ENCODE data around the gene TES.
A peak's percentile ranks its signal among the peaks of the same experiment; 100 is the strongest.
"Not testable (repeated sequence)": the region's sequence is repeated elsewhere in the genome, so short reads cannot be mapped to it uniquely, and the experiment has no call there.

TES gene

DNA sequence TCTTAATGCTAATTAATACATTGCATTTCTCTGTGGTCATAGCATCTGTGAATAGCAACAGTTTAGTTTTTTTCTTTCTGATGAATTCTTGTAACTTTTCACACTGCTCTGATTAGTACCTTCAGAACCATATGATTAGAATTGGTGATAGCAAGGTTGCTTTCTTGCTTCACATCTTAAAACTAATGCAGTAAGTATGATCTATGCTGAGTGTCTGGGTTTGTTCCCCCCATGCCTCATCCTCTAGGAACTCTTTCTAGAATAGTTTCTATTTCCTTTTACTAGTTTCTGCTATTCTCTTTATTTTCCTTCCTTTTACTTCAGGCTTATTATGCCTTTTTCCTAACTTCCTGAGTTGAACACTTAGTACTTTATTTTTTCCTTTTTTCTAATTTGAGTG, 32.4 kb downstream of the TES start:
- DNase-seq (ENCODE audit: low read depth in 2 of 2): no peak

DNA sequence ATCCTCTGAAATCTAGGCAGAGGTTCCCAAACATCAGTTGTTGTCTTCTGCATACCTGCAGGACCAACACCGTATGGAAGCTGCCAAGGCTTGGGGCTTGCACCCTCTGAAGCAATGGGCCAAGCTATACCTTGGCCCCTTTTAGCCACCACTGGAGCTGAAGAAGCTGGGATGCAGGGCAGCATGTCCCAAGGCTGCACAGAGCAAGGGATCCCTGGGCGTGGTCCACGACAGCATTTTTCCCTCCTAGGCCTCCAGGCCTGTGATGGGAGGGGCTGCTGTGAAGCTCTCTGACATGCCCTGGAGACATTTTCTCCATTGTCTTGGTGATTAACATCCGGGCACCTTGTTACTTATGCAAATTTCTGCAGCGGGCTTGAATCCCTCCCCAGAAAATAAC, 34.5 kb downstream of the TES start:
- DNase-seq (ENCODE audit: low read depth in 2 of 2): not testable (repeated sequence)

DNA sequence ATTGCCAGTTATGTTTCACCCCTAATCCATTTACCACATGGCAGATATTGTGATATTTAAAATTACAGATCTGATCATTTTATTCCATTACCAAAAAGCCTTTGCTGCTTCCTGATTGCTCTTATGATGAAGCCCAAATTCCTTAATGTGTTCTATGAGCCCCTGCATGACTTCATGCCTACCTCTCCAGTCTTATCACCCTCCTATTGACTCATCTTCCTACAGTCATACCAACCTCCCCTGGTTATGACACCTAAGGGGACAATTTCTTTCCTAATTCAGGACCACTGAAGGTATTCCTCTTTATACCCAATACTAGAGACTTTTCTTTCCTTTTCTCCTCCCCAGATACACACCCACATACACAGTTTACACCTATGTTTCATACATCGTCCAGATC, 36.0 kb downstream of the TES start:
- DNase-seq (ENCODE audit: low read depth in 2 of 2): no peak

DNA sequence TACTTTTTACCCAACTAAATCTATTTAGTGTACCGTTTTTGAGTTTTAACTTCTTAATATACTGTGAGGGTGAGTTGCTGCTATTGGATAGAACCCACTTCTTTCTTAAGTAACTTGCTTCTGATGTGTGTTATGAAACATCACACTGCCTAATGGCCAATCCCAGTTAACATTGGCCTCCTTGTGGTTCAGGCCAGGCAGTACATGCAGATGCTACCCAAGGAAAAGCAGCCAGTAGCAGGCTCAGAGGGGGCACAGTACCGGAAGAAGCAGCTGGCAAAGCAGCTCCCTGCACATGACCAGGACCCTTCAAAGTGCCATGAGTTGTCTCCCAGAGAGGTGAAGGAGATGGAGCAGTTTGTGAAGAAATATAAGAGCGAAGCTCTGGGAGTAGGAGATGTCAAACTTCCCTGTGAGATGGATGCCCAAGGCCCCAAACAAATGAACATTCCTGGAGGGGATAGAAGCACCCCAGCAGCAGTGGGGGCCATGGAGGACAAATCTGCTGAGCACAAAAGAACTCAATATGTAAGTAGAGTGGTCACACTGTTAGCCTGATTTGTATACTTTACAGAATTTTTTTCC, 39.7 kb downstream of the TES start:
- DNase-seq (ENCODE audit: low read depth in 2 of 2): no peak

DNA sequence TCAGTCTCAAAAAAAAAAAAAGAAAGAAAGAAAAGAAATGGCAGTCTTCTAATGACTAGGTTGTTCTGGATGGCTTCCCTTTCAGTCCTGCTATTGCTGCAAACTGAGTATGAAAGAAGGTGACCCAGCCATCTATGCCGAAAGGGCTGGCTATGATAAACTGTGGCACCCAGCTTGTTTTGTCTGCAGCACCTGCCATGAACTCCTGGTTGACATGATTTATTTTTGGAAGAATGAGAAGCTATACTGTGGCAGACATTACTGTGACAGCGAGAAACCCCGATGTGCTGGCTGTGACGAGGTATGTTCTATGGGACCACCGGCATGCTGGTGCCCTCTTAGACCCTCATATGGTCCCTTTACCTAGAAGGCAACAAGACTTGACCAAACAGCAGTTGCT, 41.3 kb downstream of the TES start:
- DNase-seq (ENCODE audit: low read depth in 2 of 2): no peak

DNA sequence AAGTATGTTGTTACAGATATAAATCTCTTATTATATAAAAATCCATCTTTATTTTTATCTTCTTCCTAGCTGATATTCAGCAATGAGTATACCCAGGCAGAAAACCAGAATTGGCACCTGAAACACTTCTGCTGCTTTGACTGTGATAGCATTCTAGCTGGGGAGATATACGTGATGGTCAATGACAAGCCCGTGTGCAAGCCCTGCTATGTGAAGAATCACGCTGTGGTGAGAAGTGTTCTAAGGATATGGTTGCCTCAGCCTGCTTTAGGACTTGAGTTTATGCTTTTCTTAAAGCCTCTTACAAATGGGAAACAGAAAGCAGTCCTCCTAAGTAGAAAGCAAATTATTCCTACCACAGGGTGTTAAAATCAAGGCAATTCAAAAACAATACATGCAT, 41.9 kb downstream of the TES start:
- no peak for DNase-seq (ENCODE audit: low read depth in 2 of 2)

DNA sequence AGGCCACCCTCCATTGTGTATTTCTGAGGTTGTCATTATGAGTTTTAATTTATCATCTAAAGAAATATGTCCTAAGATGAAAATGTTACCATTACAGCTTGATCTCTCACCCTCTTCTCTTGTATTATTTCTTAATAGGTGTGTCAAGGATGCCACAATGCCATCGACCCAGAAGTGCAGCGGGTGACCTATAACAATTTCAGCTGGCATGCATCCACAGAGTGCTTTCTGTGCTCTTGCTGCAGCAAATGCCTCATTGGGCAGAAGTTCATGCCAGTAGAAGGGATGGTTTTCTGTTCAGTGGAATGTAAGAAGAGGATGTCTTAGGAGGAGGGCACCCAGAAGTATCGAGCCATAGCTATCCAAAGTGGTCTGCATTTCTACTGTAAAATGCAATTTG, 46.8 kb downstream of the TES start:
- DNase-seq (ENCODE audit: low read depth in 2 of 2): no peak

DNA sequence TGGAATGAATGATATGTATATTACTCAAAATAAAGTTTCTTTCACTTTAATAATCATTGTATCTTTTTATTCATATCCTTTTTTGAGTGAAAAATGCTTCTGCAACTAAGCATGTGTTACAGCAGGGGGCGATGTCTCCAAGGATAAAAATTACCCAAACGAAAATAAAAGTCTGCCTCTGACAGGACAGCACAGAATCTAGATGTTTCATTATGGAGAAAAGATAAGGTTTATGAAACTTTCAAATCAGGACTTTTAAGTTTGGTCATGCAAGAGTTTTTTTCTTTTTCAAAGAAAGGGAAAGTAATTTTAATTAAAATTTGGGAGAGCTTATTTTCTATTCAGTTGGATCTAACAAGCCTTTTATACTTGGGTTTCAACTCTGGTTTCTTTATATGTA, 48.4 kb downstream of the TES start:
- DNase-seq (ENCODE audit: low read depth in 2 of 2): peak in 1 of 2 donors; percentile 12

DNA sequence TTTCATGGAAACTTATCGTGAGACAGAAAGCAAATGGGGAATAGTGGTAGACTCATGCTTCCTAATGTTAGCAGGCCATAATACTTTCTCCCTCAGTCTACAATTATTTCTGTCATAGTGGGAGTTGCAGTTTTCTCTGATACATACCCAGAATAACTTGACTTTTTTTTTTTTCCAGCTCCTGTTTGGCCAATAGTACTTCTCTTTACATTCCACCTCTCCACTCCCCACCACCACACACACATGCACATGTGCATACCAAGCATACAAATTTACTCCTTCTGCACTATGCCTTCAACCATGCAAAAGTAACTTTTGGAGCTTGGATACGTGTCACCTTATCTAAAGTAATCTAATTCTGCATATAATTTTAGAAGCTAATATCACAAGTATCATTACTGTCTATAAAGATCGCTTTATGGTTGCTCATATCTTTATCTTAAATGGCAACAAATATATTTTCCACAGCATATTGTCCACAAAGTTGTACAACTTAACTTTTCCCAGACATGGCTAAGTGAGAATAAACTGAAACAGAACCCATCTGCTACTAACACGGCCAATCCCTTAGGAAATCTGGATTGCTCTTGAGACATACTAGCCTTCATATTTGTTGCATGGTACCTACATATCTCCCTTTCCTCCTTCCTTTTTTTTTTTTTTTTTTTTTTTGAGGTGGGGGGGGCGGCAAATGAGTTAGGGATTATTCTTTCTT, 49.0 kb downstream of the TES start:
- no peak for DNase-seq (ENCODE audit: low read depth in 2 of 2)

DNA sequence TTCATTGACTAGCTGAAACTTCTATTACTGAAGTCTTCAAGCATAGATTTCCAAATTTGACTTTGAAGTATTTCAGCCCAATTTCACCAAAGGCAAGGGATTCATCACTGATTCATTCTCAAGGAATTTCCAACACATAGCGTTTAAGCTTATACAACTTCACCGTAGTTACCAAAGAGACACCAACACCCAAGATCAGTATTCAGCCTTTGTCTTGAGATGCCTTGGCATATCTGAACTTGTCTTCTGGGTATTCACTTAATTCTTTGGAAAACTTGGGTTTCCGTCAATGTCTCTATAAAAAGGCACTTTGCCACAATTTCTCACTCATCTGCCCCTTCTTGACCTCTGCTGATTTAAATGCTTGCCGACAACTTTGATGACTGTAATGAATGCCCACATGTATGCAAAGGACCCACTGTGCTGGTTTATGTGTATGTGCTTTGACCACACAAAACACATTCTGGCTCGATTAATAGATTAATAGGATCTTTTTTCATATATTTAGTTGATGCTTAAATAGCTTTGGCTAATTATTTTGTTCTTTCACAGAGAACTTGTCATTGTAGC, 49.6 kb downstream of the TES start:
- no peak for DNase-seq (ENCODE audit: low read depth in 2 of 2)

DNA sequence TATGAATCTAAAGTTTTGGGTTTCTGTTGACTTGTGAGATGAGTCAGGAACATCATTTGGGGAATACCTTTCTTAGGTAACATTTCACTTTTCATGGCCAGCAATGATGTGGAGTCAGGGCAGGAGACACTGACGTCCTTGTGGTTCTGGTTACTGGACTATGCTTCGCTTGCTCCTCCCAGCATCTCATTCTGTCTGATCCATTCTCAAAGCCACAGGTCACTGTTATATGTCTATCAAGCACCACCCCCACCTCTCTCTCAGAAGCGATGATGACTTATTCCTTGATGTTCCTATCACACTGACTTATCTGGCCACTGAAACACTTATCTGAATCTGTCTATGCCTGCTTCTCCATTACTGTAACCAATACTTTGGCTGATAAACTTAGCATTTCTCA, 51.6 kb downstream of the TES start:
- DNase-seq (ENCODE audit: low read depth in 2 of 2): no peak

DNA sequence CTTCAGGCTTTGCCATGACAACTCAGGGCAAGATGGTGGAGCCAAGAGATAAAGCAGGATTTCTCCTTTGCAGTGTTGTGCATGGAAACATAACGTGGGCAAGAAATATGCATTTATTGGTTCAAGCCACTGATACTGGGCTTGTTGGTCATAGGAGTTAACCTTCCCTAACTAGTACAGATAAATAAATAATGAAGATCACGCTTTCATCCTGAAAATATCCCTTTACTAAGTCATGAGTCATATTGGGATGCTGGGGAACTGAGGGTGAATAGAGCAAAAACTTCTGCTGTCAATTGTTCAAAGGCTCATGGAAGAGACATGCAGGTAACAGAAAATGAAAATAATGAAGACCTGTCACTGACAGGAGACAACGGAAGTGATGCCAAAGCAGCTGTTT, 55.5 kb downstream of the TES start:
- no peak for DNase-seq (ENCODE audit: low read depth in 2 of 2)

DNA sequence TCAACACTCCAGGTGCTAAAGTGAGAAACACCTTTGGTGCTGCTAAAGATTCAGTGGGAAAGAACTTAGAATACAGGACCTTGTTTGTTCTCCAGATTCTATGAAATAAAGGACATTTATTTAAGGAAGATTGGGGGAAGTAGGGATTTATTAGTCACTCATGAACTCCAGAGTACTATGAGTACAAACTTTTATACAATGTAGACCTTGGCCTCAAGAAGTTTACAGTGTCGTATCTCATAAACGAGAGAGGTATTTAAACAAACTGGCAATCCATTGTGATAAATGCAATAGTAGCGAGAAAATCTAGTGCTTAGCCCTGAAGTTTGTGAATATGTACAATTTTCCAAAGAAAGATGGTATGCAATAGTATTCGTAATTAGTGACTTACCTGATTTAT, 59.1 kb downstream of the TES start:
- DNase-seq (ENCODE audit: low read depth in 2 of 2): no peak

DNA sequence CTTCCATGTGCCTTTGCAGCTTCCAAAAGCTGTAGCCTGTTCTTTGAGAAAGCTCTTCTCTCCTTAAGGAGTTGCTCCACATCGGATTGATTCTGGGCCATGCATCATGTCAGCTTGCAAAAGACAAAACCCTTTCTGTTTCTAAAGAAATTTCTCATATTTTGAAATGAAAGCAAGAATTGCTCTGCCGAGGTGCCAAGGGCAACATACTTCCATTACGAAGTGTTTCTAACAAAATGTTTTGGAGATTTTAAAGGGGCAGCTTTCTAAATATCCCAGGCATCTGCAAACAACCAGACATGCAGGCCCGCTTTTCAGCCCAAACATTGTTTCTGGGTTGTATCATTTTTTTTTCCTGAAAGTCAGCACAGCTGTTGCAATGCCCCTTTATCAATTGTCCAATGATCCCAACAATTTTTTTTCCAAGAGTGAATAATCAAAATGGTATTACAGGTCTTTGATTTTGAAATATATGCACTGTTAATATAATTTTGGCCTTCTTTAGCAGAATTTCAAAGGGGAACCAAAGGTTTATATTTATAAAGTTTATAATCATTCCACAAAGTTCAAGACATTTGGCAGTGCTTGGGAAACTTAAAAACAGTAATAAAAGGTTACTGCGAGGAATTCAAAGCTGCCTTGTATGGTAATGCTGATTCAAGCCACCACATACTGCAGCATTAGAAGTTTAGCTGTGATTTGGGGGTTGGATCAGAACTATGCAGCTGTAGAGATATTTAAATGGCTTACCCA, 61.0 kb downstream of the TES start:
- DNase-seq (ENCODE audit: low read depth in 2 of 2): no peak

DNA sequence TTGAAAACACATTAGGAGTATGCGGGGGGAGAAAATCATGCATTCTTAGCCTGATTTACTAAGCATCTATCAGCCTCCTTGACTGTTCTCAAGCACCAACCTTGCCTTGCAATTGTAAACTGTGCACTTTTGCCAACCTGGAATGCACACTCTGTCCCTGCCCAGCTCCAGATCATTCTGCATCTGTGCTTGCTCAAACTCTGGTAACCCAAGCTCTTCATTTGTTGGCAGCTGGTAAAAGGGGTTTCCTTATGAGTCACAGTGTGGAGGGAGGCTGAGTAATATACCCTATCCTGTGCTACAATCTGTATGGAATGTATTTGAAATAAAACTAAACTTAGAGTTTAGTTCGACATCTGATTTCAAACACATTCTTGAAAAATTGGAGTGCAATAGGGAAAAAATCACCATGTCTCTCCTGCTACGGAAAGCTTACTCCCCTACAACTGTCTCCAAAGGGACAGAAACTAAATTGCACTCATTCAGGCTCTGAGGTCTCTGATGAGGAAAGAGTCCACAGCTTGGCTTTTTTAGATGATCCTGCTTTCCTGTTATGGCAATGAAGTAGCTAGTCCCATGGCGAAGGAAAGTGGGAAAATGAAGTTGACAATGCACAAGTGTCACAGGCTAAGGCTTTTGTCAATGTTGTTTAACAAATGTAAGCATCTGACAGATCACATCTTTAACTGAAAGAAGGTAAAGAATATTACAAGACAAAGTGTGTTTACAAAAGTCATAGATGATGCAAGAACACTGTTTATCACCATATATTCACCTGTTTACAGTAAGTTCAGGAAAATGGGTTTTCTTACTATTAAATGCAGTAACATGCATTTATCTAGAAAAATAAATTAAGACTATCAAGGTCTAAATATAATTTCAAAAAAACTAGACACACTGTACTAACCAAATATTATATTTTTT, 61.9 kb downstream of the TES start:
- no peak for DNase-seq (ENCODE audit: low read depth in 2 of 2)

DNA sequence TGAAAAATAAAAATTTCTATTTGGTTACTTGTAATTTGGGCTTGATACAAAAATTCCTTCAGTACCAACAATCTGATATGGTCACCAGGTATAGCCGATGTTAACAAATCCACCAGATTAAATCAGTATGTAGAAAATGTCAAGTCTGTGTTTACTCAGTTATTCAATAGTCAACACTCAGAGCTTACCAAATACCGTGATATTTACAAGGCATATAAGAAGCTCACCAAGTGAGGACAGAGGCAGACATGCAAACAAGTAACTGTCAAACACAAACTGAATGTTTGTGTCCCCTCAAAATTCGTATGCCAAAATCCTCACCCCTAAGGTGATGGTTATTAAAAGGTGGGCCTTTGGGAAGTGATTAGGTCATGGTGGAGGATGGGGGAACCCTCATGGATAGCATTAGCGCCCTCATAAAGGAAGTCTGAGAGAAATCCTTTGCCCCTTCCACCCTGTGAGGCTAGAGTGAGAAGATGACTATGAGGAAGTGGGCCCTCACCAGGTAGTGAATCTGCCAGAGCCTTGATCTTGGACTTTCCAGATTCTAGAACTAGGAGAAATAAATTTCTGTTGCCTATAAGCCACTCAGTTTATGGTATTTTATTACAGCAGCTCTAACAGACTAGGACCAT, 63.1 kb downstream of the TES start:
- no peak for DNase-seq (ENCODE audit: low read depth in 2 of 2)

DNA sequence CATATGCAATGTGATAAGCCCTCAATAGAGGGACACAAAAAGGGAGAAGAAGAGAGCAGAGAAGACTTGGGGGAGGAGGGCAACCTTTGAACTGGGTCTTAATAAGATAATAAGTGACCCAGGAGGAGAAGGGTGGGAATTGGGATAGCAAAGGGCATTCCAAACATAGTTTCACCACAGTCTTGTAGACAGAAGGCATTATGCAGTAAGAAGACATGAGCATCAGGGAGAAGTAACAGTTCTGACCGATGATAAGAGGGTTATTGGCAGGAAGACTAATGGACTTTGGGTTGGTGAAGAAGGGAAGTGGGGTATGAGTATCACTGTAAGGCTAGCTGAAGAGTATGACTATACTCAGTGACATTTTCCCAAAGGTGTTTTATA, 63.6 kb downstream of the TES start:
- DNase-seq (ENCODE audit: low read depth in 2 of 2): no peak

DNA sequence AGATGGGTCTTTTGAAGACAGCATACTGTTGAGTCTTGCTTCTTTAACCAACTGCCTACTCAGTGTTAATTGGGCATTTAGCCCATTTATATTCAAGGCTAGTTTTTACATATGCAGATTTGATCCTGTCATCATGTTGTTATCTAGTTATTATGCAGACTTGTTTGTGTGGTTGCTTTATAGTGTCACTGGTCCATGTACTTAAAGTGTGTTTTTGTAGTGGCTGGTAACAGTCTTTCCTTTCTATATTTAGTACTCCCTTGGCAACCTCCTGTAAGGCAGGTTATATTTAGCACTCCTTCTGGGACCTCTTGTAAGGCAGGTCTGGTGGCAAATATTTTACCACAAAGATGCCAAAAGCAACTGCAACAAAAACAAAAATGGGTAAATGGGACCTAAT, 66.7 kb downstream of the TES start:
- DNase-seq (ENCODE audit: low read depth in 2 of 2): no peak

DNA sequence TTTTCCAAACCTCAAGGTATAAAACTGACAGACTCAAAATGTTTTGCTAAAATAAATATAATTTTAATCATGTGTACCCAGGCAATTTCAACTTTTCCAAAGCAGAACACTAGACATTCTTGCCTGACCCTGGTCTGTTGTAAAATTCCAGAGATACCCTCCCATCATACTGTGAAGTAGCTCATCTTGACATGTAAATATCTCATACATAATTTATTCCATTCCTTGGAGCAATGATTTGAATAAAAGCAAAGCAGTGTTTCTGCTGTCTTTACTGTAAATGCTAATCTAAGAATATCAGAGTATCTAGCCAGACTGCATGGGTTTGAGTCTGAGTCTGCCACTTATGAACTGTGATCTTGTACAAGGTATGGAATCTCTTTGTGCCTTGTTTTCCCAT, 68.9 kb downstream of the TES start:
- no peak for DNase-seq (ENCODE audit: low read depth in 2 of 2)

DNA sequence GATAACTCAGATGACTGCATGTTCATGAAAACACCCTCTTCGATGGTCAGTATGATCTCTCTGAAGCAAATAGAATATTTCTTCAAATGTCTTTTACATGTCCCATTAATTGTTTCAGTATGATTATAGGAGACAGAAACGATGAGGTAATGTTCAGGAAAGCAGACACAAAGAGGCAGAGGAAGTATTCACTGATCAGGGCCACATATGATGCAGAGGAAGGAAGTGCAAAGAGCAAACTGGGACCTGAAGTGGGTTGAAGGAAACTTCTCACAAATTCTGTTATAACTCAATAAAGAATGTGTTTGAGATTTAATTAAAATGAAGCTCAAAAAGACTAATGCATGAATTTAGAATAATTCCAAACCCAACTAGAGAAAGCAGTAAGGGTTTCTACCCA, 70.5 kb downstream of the TES start:
- no peak for DNase-seq (ENCODE audit: low read depth in 2 of 2)

DNA sequence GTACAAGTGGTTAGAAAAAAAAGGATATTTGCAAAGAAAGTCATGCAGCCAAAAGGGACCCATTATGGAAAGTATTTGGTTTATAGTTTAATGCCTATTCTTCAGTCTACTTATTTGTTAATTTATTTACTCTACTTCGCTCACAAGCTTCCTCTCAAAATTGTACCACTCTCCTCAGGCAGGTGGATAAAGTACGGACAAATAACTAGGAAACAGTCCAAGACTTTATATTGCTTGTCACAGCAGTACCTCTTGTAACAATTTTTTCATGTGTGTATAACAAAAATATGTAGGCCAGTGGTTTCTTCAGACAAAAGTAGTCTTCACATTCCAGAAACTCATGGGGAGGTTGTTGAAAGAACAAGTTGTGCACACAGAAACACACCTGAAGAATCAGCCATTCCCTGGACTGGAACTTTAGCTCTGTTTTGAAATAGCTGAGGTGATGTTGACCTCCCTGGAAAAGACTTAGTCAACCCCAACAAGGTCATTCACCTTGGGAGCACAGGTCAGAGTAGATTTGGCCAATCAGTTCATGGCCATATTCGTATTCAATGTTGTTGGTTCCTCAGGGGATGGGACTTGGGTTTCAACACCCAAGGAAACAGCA, 73.4 kb downstream of the TES start:
- no peak for DNase-seq (ENCODE audit: low read depth in 2 of 2)

Measured in activated CD4-positive, alpha-beta T cell treated with anti-CD3 and anti-CD28 coated beads for 24 hours (primary cell).